LHCN-M2 (cell line): Measurements from ENCODE around the gene PIK3CD. TPM values are rescaled to one million over a fixed set of nuclear protein-coding genes. Genes with fewer than 3 reads are reported as not detected.

ENCODE experiments used
- DNase-seq: peaks from one replicate; pipeline ENCODE4 v3.0.0-alpha.2; 2012; ENCODE audit warnings: low read depth
- polyA plus RNA-seq: library from polyadenylated mRNA; unstranded; fragments of >200 nt; gene quantifications from one replicate; pipeline ENCODE4 v1.2.1, GENCODE V29; 2012; ENCODE audit warnings: missing spikeins
- total RNA-seq: library from RNA; depleted of rRNA; stranded (reverse); fragments of >200 nt; gene quantifications from 2 replicates; pipeline ENCODE4 v1.2.3, GENCODE V29; 2014; rRNA removed

The PIK3CD gene
- total RNA-seq, result 18.8 and 20.6 TPM in 2 replicates
- polyA plus RNA-seq, result 12.8 TPM

- peak; percentile 26 for DNase-seq
Measured at GRCh38 chr1:9651565-9652378, at the start of gene PIK3CD. Gene PIK3CD (plus strand): TSS chr1:9651731. CDS start chr1:9710456, 58,725 bp downstream.

DNA sequence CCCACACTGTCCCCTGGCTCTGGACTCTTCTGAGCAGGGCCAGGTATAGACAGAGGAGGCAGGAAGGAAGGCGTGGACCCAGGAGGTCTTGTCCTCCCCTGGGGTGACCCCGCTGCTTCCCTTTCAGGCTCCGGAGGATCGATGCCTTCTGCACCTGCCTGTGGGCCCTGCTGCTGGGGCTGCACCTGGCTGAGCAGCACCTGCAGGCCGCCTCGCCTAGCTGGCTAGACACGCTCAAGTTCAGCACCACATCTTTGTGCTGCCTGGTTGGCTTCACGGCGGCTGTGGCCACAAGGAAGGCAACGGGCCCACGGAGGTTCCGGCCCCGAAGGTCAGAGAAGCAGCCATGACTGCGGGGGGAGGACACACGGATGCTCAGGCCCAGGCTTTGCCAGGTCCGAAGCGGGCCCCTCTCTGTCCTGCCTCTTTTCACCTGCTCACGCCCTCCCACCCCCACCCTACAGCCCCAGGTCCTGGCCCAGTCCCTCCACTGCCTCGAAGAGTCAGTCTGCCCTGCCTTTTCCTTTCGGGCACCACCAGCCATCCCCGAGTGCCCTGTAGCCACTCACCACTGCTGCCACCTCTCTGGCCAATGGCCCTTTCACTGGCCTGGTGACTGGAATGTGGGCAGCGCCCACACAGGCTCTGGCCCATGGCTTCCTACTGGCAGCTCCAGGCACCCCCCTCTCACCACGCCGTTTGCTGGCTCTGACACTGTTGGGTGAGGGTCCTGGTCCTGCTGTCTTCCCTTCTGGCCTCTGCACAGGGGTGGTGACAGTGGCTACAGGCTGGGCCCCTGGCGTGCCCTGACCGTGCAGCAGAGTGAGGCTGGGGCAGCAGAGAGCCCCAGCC lies 49.4 kb upstream of the PIK3CD start:
- DNase-seq, result no peak

DNA sequence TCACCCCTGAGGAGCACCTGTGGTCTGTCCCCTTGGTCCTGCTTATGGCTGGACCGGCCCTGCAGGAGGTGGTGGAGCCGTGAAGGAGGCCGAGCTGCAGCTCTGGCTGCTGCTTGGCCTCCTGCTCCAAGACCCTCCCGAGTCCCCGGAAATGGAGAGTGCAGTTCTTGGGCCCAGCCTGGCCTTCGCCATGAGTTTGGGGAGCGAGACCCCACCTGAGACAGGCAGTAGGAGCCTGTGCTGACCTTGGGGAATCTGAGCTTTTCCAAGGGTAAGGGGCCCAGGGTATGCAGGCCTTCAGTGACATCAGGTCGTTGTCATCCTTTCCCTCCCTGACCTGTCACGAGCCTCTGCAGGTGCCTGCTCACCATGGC lies 48.8 kb upstream of the PIK3CD start:
- DNase-seq, result no peak

DNA sequence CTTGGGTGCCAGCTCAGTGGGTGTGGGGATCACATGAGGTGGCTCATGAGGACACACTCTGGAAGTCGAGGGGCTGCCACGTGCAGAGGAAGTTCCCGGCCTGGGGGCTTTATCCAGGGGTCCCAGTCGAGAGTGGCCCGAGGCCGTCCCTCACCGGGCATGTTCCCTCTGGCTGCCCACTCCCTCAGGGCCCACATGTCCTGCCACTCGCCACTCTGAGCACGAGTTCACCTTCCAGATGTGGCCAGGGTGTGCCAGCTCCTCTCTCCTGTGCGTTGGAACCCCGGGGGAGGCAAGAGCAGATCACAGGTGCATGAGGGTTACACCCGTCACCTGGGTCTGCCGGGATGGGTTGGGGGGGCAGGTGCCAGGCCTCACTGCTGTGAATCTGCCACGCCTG lies 48.2 kb upstream of the PIK3CD start:
- no peak for DNase-seq

DNA sequence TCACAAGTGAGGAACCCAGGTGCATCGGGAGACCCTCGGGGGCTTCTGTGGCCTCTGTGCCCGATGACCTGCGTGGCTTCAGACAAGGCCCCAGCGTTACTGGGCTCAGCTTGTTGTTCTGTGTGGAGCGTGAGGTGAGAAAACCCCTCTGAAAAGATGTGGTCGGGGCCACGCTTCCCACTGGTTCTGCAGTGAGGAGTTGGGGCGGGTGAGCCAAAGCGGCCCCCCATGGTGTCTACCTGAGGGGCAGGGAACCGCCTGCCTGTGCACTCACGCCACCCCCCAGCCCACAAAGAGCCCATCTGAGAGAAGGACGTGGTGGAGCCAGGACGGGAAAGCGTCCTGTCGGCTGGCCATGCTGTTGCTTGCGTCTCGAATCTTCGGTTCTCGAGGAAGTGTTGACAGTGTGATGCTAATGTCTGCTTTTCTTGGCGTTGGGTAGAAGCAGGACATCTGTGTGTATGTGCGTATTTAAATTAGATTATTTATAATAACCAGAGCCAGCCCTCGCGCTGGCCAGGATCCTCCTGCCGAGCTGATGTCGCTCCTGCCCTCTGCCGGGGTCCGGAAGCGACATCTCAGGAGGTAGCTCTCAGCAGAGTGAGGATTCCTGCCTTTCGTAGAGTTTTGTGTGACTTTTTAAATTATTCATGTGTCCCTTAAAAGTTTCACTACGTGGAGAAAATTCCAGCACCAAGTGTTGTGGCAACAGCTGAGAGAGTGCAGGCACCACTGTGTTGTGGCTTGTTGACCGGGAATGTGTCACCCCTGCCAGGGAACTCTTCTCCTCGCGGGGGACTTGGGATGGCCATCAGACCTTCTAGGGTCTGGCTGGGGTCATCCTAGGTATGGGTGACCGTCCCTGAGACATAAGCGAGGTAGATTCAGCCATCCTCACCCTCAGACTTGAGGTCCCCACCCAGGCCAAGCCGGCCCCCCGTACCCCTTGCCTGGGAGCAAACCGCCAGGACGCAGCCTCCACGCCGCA lies 47.5 kb upstream of the PIK3CD start:
- no peak for DNase-seq

- no peak for DNase-seq
Measured at GRCh38 chr1:9604836-9605235, 46.7 kb upstream of the PIK3CD start.

DNA sequence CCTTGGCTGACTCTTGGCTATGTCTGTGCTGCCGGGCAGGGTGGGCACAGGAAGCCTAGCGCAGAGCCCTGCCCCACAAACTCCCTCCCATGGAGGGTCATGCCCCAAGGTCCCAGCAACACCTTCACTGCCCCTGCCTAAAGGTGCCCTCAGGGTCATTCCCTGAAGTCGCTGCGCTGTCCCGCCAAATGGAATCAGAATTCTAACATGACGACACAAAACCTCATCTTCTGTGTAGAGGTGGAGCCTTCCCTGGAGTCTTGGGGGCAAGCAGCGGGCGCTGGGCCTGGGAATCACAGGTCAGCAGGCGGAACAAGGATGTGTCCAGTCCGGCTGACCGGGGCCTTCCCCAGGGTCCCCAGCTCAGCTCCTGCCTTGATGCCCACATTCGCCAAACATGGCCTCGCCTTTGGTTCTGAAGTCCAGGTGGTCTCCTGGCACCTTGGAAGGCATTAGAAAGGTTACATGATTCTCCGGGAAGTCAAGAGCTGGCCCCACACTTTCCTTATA lies 45.5 kb upstream of the PIK3CD start:
- DNase-seq, result no peak

DNA sequence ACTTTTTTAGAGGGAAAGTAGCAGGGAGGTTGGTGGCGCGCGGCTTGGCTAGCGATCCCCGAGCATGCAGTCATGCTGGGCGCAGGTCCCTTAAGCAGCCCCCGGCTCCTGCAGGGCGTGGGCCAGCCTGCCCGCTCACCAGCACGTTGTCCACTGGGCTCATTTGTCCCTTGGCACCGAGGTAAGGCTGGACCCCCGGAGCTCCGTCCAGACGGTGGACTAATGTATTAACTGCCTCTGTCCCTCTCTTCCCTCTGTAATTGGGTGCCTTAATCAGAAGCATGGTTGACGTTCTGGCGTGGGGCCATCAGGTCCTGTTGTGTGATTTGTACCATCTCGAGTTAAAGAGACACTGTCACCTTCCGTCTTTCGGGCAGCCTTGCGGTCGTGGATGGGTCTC lies 45.1 kb upstream of the PIK3CD start:
- no peak for DNase-seq

GRCh38 chr1:9606948-9607347 lies 44.6 kb upstream of the PIK3CD start:
- no peak for DNase-seq

DNA sequence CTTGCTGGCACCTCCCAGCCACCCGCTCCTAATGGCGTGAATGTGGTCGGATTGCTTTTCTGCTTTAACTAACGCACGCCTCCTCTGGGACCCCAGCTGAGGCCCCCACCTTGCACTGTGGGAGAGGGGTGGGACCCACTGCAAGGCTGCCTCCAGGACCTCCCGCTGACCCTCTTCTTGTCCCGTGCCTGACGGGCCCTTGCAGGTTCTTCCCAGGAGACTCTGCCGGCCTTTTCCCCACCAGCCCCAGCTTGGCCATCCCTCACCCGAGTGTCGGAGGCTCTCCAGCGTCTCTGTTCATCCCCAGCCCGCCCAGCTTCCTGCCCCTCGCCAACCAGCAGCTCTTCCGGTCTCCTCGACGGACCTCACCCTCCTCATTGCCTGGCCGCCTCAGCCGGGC lies 44.2 kb upstream of the PIK3CD start:
- DNase-seq, result no peak

GRCh38 chr1:9609998-9610397 lies 41.5 kb upstream of the PIK3CD start:
- no peak for DNase-seq

- DNase-seq, result no peak
Measured at GRCh38 chr1:9610548-9610947, 41.0 kb upstream of the PIK3CD start.

DNA sequence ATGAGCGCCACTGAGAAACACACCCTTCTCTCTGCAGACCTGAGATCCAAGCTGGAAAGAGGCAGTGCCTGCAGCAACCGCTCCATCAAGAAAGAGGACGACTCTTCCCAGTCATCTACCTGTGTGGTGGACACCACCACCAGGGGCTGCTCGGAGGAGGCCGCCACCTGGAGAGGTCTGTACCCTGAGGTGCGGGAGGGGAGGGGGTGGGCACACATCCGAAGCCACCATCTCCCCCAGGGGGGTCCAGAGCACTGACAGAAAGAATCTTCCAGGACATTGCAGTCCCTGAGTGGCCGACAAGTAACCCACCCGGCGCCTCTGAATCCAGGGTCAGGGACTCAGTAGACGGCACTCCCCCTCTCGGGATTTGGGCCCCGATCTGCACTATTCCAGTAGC lies 39.8 kb upstream of the PIK3CD start:
- DNase-seq, result no peak

- no peak for DNase-seq
Measured at GRCh38 chr1:9612162-9612845, 39.2 kb upstream of the PIK3CD start.

- DNase-seq, result no peak
Measured at GRCh38 chr1:9612871-9613624, 38.5 kb upstream of the PIK3CD start.

GRCh38 chr1:9613625-9614299 lies 37.8 kb upstream of the PIK3CD start:
- no peak for DNase-seq

DNA sequence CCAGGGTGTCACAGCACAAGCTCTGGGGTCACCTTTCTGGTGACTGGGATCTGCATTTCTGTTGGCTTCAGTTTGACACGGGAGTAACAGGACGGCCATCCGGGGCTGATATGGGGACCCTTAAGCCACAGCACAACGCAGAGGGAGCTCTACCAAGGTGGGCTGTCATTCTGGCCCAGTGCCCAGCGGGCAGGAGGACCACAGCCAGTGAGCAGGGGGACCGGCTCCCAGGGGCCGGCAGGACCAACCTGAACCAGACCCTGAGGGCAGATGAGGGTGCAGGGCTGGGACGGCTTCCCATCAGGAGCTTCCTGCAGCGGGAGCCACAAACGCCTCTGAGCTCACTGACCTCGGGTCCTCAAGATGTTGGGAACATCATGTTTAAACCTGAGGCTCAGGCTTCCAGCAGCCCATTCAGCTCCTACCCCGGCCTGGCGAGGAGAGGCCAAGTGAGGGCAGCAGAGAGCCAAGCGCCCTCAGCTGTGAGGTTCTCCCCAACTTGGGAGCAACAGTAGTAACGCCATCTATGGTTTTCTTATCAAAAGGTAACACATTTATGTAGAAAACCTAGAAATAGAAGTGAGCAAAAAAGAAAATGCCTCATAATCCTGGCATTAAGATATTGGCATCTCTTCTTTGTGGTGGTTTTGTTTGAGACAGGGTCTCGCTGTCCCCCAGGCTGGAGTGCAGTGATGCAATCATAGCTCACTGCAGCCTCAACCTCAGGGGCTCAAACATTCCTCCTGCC lies 36.0 kb upstream of the PIK3CD start:
- DNase-seq, result peak; percentile 47

GRCh38 chr1:9618909-9619679 lies 32.4 kb upstream of the PIK3CD start:
- DNase-seq, result no peak
